Vagina (tissue), 2 donors: Measurements from ENCODE around the gene CYP4F3. TPM values are rescaled to one million over a fixed set of nuclear protein-coding genes. Genes with fewer than 3 reads are reported as not detected.

Source experiments
- DNase-seq, 2 donors: peaks; one replicate each; pipeline ENCODE4 v3.0.0-alpha.2; 2017; ENCODE audit errors: extremely low spot score in 2 of 2
- H3K27ac ChIP-seq: fragments of 200-600 bp; sonication (generic); one replicate; pipeline ENCODE4 v1.5.1; 2019
- H3K27me3 ChIP-seq: fragments of 200-600 bp; sonication (generic); one replicate; pipeline ENCODE4 v1.5.1; 2019
- H3K36me3 ChIP-seq, 2 donors: fragments of 200-600 bp; sonication (generic); one replicate each; pipeline ENCODE4 v1.5.1; 2017 to 2019
- H3K4me1 ChIP-seq: fragments of 200-600 bp; sonication (generic); one replicate; pipeline ENCODE4 v1.5.1; 2019
- H3K4me3 ChIP-seq, 2 donors: fragments of 200-600 bp; sonication (generic); 1 replicate in 1 of 2; 2 replicates in 1 of 2; pipeline ENCODE4 v1.5.1; 2016 to 2019
- H3K9me3 ChIP-seq: fragments of 200-600 bp; sonication (generic); one replicate; pipeline ENCODE4 v1.5.1; 2019
- CTCF ChIP-seq, 3 experiments: fragments of 450-650 bp in 2 of 3; fragments of 200-600 bp in 1 of 3; sonication (generic) in 1 of 3; IDR thresholded peaks; one replicate each; pipeline ENCODE4 v1.5.1; 2017 to 2019; ENCODE audit warnings: antibody characterized with exemption in 3 of 3, mild to moderate bottlenecking in 2 of 3, moderate library complexity in 2 of 3
- POLR2A ChIP-seq, 2 donors: fragments of 450-650 bp; IDR thresholded peaks; one replicate each; pipeline ENCODE4 v1.6.1; 2017; ENCODE audit warnings: antibody characterized with exemption in 2 of 2, mild to moderate bottlenecking in 2 of 2, moderate library complexity in 2 of 2
- POLR2AphosphoS5 ChIP-seq, 2 donors: sonication (generic); formaldehyde crosslinking; IDR thresholded peaks; one replicate each; pipeline ENCODE4 v1.9.0; 2017; ENCODE audit warnings: antibody characterized with exemption in 2 of 2, mild to moderate bottlenecking in 2 of 2, low read depth in 1 of 2; ENCODE audit not compliant: insufficient read depth in 1 of 2
- intact Hi-C: fragments of 100-400 bp; cut with DNase I; formaldehyde crosslinking; loops from one replicate; pipeline ENCODE4 v1.15.1; 2023
- total RNA-seq: library from RNA; depleted of rRNA; stranded (reverse); fragments of >200 nt; gene quantifications from one replicate; pipeline ENCODE4 v1.2.3, GENCODE V29; 2016

CYP4F3 gene
- total RNA-seq, 1 donor from 2014 or later = 29.7 TPM

GRCh38 chr19:15633082-15633835 is 7.4 kb upstream of the CYP4F3 start:
- Histone ChIP-seq H3K9me3 (no peaks in the 10 kb centered on the region), H3K36me3 (no peaks in the 10 kb centered on the region), H3K4me1 (no peaks in the 10 kb centered on the region), H3K27ac (no peak overlapping the region), H3K27me3 (no peaks in the 10 kb centered on the region), H3K4me3 (no peak overlapping the region)
- TF ChIP-seq POLR2A (IDR thresholded peaks at IDR 0.05) (no peak), CTCF (IDR thresholded peaks at IDR 0.05) (no peak)
- intact Hi-C loops = loop anchor here (10.0 kb wide), 1 partner anchor 242 kb away; no protein-coding TSS in a partner anchor
- no peak for DNase-seq

- no peak for TF ChIP-seq POLR2A (IDR thresholded peaks at IDR 0.05)
- DNase-seq = no peak
- no peaks in the 10 kb centered on the region for H3K27me3 ChIP-seq
- no peaks in the 10 kb centered on the region for H3K9me3 ChIP-seq
- H3K4me3 ChIP-seq = no peak overlapping the region
- intact Hi-C loops = loop anchor here (10.0 kb wide), 1 partner anchor 241 kb away; no protein-coding TSS in a partner anchor
- no peaks in the 10 kb centered on the region for H3K4me1 ChIP-seq
- H3K27ac ChIP-seq = no peak overlapping the region
- H3K36me3 ChIP-seq = no peaks in the 10 kb centered on the region
These were observed 6.6 kb upstream of the CYP4F3 start for GRCh38 chr19:15634105-15634504.

GRCh38 chr19:15635016-15635805 is 5.5 kb upstream of the CYP4F3 start:
- H3K4me1 ChIP-seq = peaks cover 5% of the 10 kb centered on the region
- no peak overlapping the region for H3K4me3 ChIP-seq
- no peak for TF ChIP-seq POLR2AphosphoS5 (IDR thresholded peaks at IDR 0.05; ENCODE audit: insufficient read depth in 1 of 2, low read depth in 1 of 2)
- TF ChIP-seq CTCF (IDR thresholded peaks at IDR 0.05) = no peak
- no peak for TF ChIP-seq POLR2A (IDR thresholded peaks at IDR 0.05)
- no peaks in the 10 kb centered on the region for H3K27me3 ChIP-seq
- H3K9me3 ChIP-seq = no peaks in the 10 kb centered on the region
- intact Hi-C loops = loop anchor here (10.0 kb wide), 1 partner anchor 240 kb away; no protein-coding TSS in a partner anchor
- H3K36me3 ChIP-seq = no peaks in the 10 kb centered on the region
- no peak overlapping the region for H3K27ac ChIP-seq
- no peak for DNase-seq

- intact Hi-C loops = loop anchor here (10.0 kb wide), 1 partner anchor 239 kb away; no protein-coding TSS in a partner anchor
- no peak overlapping the region for H3K27ac ChIP-seq
- H3K4me1 ChIP-seq = peaks cover 12% of the 10 kb centered on the region
- TF ChIP-seq POLR2AphosphoS5 (IDR thresholded peaks at IDR 0.05; ENCODE audit: insufficient read depth in 1 of 2, low read depth in 1 of 2) = no peak
- TF ChIP-seq POLR2A (IDR thresholded peaks at IDR 0.05) = no peak
- no peak for TF ChIP-seq CTCF (IDR thresholded peaks at IDR 0.05)
- no peaks in the 10 kb centered on the region for H3K36me3 ChIP-seq
- no peak for DNase-seq
- no peaks in the 10 kb centered on the region for H3K27me3 ChIP-seq
- H3K9me3 ChIP-seq = no peaks in the 10 kb centered on the region
- H3K4me3 ChIP-seq = no peak overlapping the region
These were observed 4.7 kb upstream of the CYP4F3 start for GRCh38 chr19:15636026-15636425.

- H3K27ac ChIP-seq = no peak overlapping the region
- no peaks in the 10 kb centered on the region for H3K9me3 ChIP-seq
These were observed 1.1 kb upstream of the CYP4F3 start for GRCh38 chr19:15639596-15639995.

More at GRCh38 chr19:15639596-15639995, 1.1 kb upstream of the CYP4F3 start:
- Histone ChIP-seq H3K4me1 (peaks cover 16% of the 10 kb centered on the region), H3K36me3 (no peaks in the 10 kb centered on the region), H3K27me3 (no peaks in the 10 kb centered on the region), H3K4me3 (no peak overlapping the region)
- intact Hi-C loops = loop anchor here (10.0 kb wide), 1 partner anchor 235 kb away; no protein-coding TSS in a partner anchor
- TF ChIP-seq POLR2AphosphoS5 (IDR thresholded peaks at IDR 0.05; ENCODE audit: insufficient read depth in 1 of 2, low read depth in 1 of 2) = no peak
- TF ChIP-seq POLR2A (IDR thresholded peaks at IDR 0.05) = no peak
- TF ChIP-seq CTCF (IDR thresholded peaks at IDR 0.05) = no peak
- no peak for DNase-seq
